Measurements from ENCODE around the gene COTL1. TPM values are rescaled to one million over a fixed set of nuclear protein-coding genes. Genes with fewer than 3 reads are reported as not detected.
A peak's percentile ranks its signal among the peaks of the same experiment; 100 is the strongest.

Gene COTL1
- total RNA-seq (2016; rRNA removed; fragmentation: Illumina TruSeq; extraction: Trizol) = 8.6 and 8.7 TPM in 2 replicates
- total RNA-seq (2016; cell fraction: cytosol; rRNA removed; fragmentation: Illumina TruSeq; extraction: Trizol; ENCODE audit: low read depth) = 5.8 and 8.7 TPM in 2 replicates
- total RNA-seq (2016; cell fraction: insoluble cytoplasmic fraction; rRNA removed; fragmentation: Illumina TruSeq; extraction: Trizol) = 7.3 and 9.2 TPM in 2 replicates
- total RNA-seq (2016; cell fraction: membrane; rRNA removed; fragmentation: Illumina TruSeq; extraction: Trizol) = 14.0 and 18.2 TPM in 2 replicates
- total RNA-seq (2016; cell fraction: nucleus; rRNA removed; fragmentation: Illumina TruSeq; extraction: Trizol) = 3.7 and 4.3 TPM in 2 replicates
- 9.7 and 16.9 TPM in 2 replicates for polyA plus RNA-seq (2011; rRNA removed)
- polyA plus RNA-seq (2011; cell fraction: cytosol; rRNA removed) = 8.5 and 16.0 TPM in 2 replicates
- 5.1 and 7.3 TPM in 2 replicates for polyA plus RNA-seq (2011; cell fraction: nucleus; rRNA removed)
- polyA plus RNA-seq (2012) = 8.5 and 17.2 TPM in 2 replicates
- polyA plus RNA-seq (2016; cell fraction: cytosol; fragmentation: Illumina TruSeq; extraction: Trizol; ENCODE audit: low read depth) = 15.3 and 18.5 TPM in 2 replicates
- 17.5 and 21.2 TPM in 2 replicates for polyA plus RNA-seq (2016; cell fraction: insoluble cytoplasmic fraction; fragmentation: Illumina TruSeq; extraction: Trizol; ENCODE audit: low read depth)
- 23.1 and 28.6 TPM in 2 replicates for polyA plus RNA-seq (2016; cell fraction: membrane; fragmentation: Illumina TruSeq; extraction: Trizol; ENCODE audit: low read depth)
- polyA plus RNA-seq (2016; cell fraction: nucleus; fragmentation: Illumina TruSeq; extraction: Trizol; ENCODE audit: insufficient read depth, low read depth) = 10.8 and 11.4 TPM in 2 replicates
- 13.8 and 51.4 TPM in 2 replicates for polyA minus RNA-seq (2011; rRNA and poly(A)+ RNA removed; ENCODE audit: low replicate concordance)
- 3.7 and 9.1 TPM in 2 replicates for polyA minus RNA-seq (2011; cell fraction: cytosol; rRNA and poly(A)+ RNA removed)
- 3.7 and 4.8 TPM in 2 replicates for polyA minus RNA-seq (2011; cell fraction: nucleus; rRNA and poly(A)+ RNA removed)
- Bru-seq, nascent RNA = percentile 32 among the genes with signal in this experiment
- BruChase-seq, experiment 1, labeled RNA remaining after a 6-hour chase = percentile 37 among the genes with signal in this experiment
- percentile 30 among the genes with signal in this experiment for BruChase-seq, experiment 2, labeled RNA remaining after a 2-hour chase
- long read RNA-seq, experiment 1, transcript COTL1-201 (4 exons, 1,843 nt) = major isoform, 46 of 55 reads
- long read RNA-seq, experiment 1, partial matches to known transcripts = 0 of 55 reads
- long read RNA-seq, experiment 1, other reads (novel, unspliced or antisense) = 7 of 55 reads
- long read RNA-seq, experiment 2, transcript COTL1-201 (4 exons, 1,843 nt) = major isoform, 25 of 31 reads
- long read RNA-seq, experiment 2, partial matches to known transcripts = 1 of 31 reads
- long read RNA-seq, experiment 2, other reads (novel, unspliced or antisense) = 4 of 31 reads

GRCh38 chr16:84617791-84618580 lies at the start of gene COTL1:
TSS of gene COTL1 (minus strand) at chr16:84618078. CDS start at chr16:84617914, 164 bp downstream.
- no peak within 1 kb of the TSS for H2AFZ ChIP-seq (ENCODE audit: low read length)
- H3K4me3 ChIP-seq (replicated peaks in 1 of 3; ENCODE audit: insufficient read depth in 1 of 3, low read depth in 2 of 3, low read length in 3 of 3) = peak within 1 kb of the TSS; percentile 76 to 89 (median 85)
- ChIA-PET CTCF (ENCODE audit: low intra/inter-chr PET ratio, low total read pairs) (no interaction called here), POLR2A (no interaction called here)
- no peaks in the 10 kb centered on the region; a peak in 1 of 5 replicates for H3K27me3 ChIP-seq (ENCODE audit: control insufficient read depth in 1 of 2, insufficient read depth in 2 of 2, low read length in 2 of 2)
- peaks cover 52% of the 10 kb centered on the region for H3K4me1 ChIP-seq (ENCODE audit: insufficient read depth, low read length)
- WGBS (ENCODE audit: low lambda C conversion rate) = 2% methylated on average over 14 of the region's 76 CpGs
- peak within 1 kb of the TSS; percentile 94 for H3K4me2 ChIP-seq (ENCODE audit: low read depth, low read length)
- H3K27ac ChIP-seq (ENCODE audit: extremely low read length, insufficient read depth, low read length) = no peak within 1 kb of the TSS
- intact Hi-C loops (cut with micrococcal nuclease; ENCODE audit: unreplicated experiment) = no loop called here
- BruUV-seq (replicated peaks) = no TSS peak
- peaks cover 0 to 1% of the 10 kb centered on the region in 2 experiments; a peak in 2 of 5 replicates for H3K36me3 ChIP-seq (replicated peaks in 1 of 2; ENCODE audit: control insufficient read depth in 1 of 2, insufficient read depth in 2 of 2, low read length in 2 of 2)
- FAIRE-seq = peak; percentile 4
- H3K9ac ChIP-seq (ENCODE audit: insufficient read depth, low read depth, low read length) = peak within 1 kb of the TSS; percentile 53; the same call in 1 of the 2 replicates
- in situ Hi-C loops (cut with HindIII; ENCODE audit: extremely low pct_ligation_motif_present, low pct_unique_long_range_greater_than_20kb) = no loop called here
- H3K9me3 ChIP-seq (ENCODE audit: low read length) = no peaks in the 10 kb centered on the region
- no peaks in the 10 kb centered on the region; the same call in 1 of the 2 replicates for H4K20me1 ChIP-seq (ENCODE audit: insufficient read depth, low read length)
- ATAC-seq = peak; percentile 76
- no peaks in the 10 kb centered on the region for H3K79me2 ChIP-seq (ENCODE audit: insufficient read depth, low read length)
- DNase-seq (ENCODE audit: low spot score) = peak; percentile 87
- TF ChIP-seq TEF (CRISPR knock-in tag; IDR thresholded peaks at IDR 0.05) (0 out of 2 replicates have a peak, but pooled peaks have one; percentile 2), NFE2L2 (IDR thresholded peaks at IDR 0.05; ENCODE audit: low read length) (no peak), ZNF605 (CRISPR knock-in tag; IDR thresholded peaks at IDR 0.05) (no peak), CBX2 (IDR thresholded peaks at IDR 0.05; ENCODE audit: low read depth, low read length) (no peak), CBX2 (CRISPR knock-in tag; IDR thresholded peaks at IDR 0.05; ENCODE audit: low read depth) (no peak), KMT2B (CRISPR knock-in tag; IDR thresholded peaks at IDR 0.05) (0 out of 2 replicates have a peak, but pooled peaks have one; percentile 37), ZNF180 (CRISPR knock-in tag; IDR thresholded peaks at IDR 0.05; ENCODE audit: borderline replicate concordance, low read depth) (peak; percentile 72; the same call in 1 of the 2 replicates), NFYB (CRISPR knock-in tag; IDR thresholded peaks at IDR 0.05) (peak; percentile 86), ZFY (CRISPR knock-in tag; IDR thresholded peaks at IDR 0.05) (peak; percentile 76), FOXM1 (CRISPR knock-in tag; IDR thresholded peaks at IDR 0.05) (0 out of 2 replicates have a peak, but pooled peaks have one; percentile 74), SATB2 (CRISPR knock-in tag; IDR thresholded peaks at IDR 0.05) (0 out of 2 replicates have a peak, but pooled peaks have one; percentile 71), ZNF468 (CRISPR knock-in tag; IDR thresholded peaks at IDR 0.05) (no peak), NR3C1 (CRISPR knock-in tag; IDR thresholded peaks at IDR 0.05) (no peak), ZNF552 (CRISPR knock-in tag; IDR thresholded peaks at IDR 0.05; ENCODE audit: borderline replicate concordance) (no peak), ZMYM4 (CRISPR knock-in tag; IDR thresholded peaks at IDR 0.05) (peak; percentile 75), HOXD1 (CRISPR knock-in tag; IDR thresholded peaks at IDR 0.05) (no peak)
